K562 (cell line): Measurements from ENCODE around the gene GRK3.

ENCODE experiments used
- CEBPB ChIP-seq: fragments of 450-650 bp; IDR thresholded peaks from 2 replicates; pipeline ENCODE4 v1.6.1; 2016; ENCODE audit warnings: missing genetic modification characterization, missing compliant biosample characterization
- ZBTB8A ChIP-seq: fragments of 450-650 bp; IDR thresholded peaks from 2 replicates; pipeline ENCODE4 v1.6.1; 2018; ENCODE audit warnings: mild to moderate bottlenecking, moderate library complexity; ENCODE audit not compliant: partially characterized antibody

- no peak for TF ChIP-seq CEBPB (tag)
- no peak for TF ChIP-seq ZBTB8A
These were observed 163.6 kb downstream of the GRK3 start for GRCh38 chr22:25728071-25728470.
